ENCODE results near the gene TTLL9.
"Not testable (repeated sequence)": the region's sequence is repeated elsewhere in the genome, so short reads cannot be mapped to it uniquely, and the experiment has no call there.

TTLL9 gene

DNA sequence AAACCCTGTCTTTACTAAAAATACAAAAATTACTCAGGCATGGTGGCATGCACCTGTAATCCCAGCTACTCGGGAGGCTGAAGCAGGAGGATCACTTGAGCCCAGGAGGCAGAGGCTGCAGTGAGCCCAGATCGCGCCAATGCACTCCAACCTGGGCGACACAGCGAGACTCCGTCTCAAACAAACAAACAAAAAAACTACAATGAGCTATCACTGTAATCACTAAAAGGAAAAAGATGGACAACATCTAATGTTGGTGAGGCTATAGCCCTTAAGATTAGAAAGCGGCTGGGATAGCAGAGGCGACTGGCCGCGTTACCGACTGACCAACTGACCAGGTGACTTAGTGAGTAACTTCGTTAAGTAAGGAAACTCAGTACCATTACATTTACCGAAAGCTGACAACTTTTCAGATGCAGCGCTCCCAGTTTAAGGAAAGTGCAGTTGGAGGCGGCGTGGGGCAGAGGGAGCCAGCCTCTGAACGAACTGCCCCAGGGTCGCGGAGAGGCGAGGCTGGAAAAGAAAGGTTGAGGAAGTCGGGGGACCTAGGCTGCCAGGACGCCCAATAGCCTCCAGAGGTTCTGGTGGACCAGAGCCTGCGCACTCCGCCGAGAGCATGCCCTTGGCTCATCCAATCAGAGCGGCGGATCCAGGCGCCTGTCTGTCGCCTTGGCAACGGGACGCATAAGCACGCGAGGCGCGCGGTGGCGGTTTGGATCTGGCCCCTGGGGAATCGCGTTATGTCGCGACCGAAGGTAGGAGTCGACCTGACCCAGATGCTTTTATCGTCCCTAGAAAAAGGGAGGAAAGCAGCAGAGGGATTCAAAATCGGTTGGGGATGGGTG lies 8.9 kb downstream of the TTLL9 start:
- DNase-seq (ENCODE audit: low spot score): peak; percentile 98

DNA sequence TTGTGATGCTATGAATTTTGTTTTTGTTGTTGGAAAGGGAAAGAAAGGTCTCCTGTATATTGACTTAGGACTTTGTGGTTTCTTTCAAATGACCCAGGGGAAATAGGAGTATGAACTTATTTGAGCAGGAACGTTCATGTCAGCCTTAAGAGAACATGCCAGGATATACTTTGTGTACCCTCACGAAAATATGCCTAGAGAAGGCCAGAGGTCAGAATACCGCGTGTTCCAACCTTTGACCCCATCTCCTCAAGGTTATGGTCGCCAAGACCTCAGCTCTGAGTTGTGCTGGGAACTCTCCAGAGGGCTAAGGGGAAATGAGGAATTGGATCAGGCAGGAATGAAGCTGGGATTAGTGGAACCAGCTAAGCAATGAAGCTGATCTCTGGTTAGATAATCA lies 11.5 kb downstream of the TTLL9 start:
- no peak for DNase-seq (ENCODE audit: low spot score)

DNA sequence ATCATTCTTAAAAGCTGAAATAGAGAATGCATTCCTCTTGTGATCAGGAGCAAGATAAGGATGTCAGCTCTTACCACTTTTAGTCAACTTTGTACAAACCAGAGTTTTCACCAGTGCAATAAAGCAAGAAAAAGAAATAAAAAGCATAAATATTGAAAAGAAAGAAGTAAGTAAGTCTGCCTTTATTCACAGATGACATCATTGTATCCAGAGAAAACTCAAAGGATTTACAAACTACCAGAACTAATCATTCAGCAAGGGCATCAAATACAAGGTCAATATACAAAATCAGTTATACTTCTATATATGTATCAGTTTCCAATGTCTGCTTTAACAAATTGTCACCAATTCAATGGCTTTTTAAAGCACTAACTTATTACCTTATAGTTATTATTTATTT lies 13.4 kb downstream of the TTLL9 start:
- no peak for DNase-seq (ENCODE audit: low spot score)

DNA sequence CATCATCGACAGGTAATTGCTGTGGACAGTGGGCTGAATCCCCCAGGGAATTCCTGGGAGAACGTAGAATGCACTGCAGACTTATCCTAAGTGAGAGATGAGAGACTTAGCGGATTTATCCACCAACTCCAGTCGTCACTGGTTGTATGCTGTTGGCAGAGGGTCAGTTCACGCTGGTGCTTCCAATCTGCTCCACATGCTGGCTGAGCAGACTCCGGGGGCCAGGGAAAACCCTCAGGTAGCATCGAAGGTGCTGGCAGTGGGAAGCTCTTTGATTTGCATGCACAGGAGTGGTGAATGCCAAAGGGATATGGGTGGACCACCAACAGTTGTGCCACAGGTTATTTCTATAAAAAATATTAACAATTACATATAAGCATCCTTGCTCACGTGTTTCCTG lies 20.2 kb downstream of the TTLL9 start:
- no peak for DNase-seq (ENCODE audit: low spot score)

DNA sequence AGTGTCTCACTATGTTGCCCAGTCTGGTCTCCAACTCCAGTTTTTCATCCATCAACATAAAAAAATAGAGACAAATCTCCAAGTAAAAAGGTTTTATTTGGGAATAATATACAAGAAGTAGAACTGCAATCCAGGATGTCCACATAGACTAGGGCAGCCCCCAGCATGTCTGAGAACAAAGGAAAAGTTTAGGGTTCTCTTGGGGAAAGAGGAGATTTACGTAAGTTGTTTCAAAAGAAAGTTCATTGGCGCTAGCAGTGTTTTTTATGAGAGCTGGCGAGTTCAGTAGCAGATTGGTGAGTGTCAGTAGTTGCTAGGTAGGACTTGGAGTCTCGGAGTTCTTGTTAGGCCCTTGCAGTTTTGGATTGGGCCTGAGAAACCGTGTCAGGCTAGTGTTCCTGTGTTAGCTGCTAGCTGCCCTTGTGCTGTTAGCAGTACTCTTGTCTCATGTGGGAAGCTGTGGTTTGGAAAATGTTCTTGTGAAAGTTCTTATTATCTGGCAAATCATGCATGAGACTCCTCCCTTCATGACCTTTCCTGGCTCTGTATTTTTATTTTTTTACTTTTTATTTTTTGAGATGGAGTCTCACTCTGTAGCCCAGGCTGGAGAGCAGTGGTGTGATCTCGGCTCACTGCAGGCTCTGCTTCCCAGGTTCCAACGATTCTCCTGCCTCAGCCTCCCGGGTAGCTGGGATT lies 24.7 kb downstream of the TTLL9 start:
- peak; percentile 52 for DNase-seq (ENCODE audit: low spot score)

DNA sequence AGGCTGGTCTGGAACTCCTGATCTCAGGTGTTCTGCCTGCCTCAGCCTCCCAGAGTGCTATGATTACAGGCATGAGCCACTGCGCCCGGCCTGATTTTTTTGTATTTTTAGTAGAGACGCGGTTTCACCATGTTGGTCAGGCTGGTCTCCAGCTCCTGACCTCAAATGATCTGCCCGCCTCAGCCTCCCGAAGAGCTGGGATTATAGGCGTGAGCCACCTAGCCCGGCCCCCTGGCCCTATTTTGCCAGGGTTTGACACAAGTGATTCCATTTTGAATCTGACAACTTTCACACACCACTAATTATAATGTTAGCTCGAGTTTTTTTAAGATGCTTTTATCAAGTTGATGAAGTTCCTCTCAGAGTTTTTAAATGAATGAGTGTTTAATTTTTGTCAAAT lies 25.6 kb downstream of the TTLL9 start:
- DNase-seq (ENCODE audit: low spot score): no peak

DNA sequence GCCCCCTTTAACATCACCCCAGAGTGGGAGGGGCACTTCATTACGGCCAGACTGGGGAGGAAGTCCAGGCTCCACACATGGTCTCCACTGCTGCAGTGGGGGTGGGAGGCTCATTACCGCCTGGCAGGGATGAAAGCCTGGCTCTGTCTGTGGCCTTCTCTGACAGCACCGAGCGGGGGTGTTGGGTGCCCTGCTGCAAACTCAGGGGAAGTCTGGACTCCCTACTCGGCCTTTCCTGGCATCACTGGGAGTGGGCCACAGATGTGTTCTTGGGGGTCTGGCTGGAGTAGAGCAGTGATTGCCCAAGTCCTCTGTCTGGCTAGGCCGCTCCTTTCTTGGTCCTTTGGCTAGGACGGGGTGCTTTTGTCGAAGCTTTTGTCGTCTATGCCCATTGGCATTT lies 27.1 kb downstream of the TTLL9 start:
- DNase-seq (ENCODE audit: low spot score): no peak

DNA sequence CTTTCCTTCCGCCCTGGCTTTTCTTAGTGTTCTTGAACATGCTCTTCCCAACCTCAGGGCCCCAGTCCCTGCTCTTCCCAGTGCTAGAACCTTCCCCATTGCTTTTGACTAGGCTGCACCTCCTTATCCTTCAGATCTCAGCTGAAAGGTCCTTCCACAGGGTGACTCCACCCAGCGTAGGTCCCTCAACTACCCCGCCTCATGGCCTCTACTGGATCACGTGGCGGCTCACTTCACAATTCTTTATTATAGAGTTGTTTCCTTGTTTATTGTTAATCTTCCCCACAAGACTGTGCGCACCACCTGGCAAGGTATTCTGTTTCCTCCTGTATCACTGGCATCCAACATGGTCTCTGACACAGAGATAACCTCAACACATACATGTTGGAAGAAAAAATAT lies 31.2 kb downstream of the TTLL9 start:
- no peak for DNase-seq (ENCODE audit: low spot score)

DNA sequence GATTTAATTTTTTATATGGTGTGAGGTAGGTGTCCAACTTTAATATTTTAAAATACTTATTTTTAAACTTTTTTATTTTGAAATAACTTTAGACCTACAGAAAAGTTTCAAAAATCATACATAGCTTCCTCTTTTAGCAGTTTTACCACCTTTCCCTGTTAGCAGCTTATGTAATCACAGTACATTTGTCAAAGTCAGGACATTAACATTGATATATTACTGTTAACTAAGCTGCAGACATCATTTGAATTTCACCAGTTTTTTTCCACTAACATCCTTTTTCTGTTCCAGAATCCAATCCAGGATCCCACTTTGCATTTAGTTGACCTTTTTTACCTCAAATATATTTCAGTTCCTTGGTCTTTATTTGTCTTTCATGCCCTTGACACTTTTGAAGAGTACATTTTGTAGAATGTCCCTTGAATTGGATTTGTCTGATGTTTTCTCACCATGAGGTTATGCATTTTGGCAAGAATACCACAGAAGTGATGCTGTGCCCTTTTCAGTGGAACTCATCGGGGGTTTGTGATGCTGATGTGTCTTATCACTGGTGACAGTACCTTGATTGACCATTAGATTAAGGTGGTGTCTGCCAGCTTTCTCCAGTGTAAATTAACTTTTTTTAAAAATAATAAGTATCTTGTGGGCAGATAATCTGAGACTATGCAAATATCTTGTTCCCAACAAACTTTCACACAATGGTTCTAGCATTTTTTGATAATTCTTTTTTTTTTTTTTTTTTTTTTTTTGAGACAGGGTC lies 33.4 kb downstream of the TTLL9 start:
- no peak for DNase-seq (ENCODE audit: low spot score)

DNA sequence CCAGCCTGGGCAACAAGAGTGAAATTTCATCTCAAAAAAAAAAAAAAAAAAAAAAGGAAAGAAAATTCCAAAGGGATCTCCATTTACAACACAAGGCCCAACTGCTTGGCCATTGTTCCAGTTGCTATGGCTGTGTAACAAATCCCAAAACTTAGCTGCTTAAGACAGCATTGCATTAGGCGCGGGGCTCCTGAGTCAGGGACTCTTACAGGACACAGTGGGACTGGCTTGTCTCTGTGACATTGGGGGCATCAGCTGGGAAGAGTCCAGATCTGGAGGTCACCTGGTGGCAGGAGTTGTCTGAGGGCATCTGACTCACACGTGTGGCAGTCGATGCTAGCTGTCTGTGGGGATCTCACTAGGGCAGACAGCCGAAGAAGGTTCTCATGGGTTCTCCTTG lies 35.6 kb downstream of the TTLL9 start:
- no peak for DNase-seq (ENCODE audit: low spot score)

DNA sequence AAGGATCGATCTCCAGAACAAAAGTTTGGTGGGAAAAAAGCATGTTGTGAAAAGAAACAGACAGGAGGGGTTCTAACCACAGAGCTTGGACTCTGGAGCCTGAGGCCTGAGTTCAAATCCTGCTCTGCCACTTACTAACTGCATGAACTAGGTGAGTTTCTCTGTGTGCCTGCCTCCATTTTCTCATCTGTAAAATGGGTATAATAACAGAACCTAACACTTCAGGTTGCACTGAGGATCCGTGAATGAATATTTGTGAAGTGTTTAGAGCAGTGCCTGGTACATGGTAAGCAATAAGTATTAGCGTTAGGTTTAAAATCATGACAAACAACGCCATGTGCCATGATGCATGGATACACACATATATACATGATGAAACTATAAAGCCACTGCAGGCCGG lies 36.6 kb downstream of the TTLL9 start:
- DNase-seq (ENCODE audit: low spot score): no peak

DNA sequence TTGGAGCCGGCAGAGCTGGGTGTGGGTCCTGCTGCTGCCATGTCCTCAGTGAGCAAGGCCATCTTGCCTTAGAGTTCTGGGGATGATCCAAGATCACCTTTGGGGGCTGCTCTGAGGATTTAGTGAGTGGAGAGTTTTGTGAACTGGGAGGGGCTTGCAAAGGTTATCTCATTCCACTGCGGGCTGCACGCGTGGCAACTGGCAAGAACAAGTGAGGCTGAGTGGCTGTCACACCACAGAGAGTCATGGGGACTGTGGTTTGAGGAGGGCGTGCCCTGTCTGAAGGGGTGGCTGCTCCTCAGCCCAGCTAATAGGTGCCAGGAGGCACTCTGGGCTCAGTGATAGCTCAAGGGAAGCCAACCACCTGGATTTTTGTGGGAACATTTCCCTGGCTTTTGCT lies 37.6 kb downstream of the TTLL9 start:
- peak; percentile 83 for DNase-seq (ENCODE audit: low spot score)

DNA sequence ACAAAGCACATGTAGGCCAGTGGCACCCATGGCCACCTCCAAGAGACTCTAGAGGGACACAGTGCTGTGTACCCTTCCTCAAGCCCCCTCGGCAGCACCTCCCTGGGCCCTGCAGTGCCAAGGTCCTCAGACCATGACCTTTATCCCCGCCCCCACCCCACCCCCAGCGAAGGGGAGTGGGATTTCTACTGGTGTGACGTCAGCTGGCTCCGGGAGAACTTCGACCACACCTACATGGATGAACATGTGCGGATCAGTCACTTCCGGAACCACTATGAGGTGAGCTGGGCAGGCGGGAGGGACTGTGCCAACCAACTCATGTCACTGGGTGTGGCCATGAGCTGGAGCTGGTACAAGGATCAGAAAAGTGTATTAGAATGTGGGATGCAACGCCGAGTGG lies 38.0 kb downstream of the TTLL9 start:
- peak; percentile 95 for DNase-seq (ENCODE audit: low spot score)

DNA sequence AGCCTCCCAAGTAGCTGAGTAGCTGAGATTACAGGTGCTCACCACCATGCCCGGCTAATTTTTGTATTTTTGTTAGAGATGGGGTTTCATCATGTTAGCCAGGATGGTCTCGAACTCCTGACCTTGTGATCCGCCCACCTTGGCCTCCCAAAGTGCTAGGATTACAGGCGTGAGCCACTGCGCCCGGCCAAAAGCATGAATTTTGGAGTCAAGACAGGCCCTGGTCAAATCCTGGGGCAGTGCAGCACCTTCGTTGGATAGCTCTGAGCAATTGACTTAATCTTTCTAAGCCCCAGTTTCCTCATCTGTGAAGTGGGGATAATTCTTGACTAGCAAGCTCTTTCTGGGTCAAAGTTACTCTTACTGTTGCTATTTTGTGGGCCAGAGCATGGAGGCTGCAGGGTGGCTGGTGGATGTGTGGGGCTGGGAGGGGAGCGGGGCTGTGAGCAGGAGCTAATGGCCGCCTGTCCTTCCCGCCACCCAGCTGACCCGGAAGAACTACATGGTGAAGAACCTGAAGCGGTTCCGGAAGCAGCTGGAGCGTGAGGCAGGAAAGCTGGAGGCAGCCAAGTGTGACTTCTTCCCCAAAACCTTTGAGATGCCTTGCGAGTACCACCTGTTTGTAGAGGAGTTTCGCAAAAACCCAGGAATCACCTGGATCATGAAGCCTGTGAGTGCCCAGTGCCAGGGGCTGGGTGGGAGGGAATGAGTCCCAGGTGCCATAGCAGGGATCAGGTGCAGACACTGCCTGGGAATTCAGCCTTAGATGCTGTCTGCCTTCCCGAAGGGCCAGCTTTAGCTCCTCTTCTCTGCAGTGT lies 39.0 kb downstream of the TTLL9 start:
- DNase-seq (ENCODE audit: low spot score): no peak

DNA sequence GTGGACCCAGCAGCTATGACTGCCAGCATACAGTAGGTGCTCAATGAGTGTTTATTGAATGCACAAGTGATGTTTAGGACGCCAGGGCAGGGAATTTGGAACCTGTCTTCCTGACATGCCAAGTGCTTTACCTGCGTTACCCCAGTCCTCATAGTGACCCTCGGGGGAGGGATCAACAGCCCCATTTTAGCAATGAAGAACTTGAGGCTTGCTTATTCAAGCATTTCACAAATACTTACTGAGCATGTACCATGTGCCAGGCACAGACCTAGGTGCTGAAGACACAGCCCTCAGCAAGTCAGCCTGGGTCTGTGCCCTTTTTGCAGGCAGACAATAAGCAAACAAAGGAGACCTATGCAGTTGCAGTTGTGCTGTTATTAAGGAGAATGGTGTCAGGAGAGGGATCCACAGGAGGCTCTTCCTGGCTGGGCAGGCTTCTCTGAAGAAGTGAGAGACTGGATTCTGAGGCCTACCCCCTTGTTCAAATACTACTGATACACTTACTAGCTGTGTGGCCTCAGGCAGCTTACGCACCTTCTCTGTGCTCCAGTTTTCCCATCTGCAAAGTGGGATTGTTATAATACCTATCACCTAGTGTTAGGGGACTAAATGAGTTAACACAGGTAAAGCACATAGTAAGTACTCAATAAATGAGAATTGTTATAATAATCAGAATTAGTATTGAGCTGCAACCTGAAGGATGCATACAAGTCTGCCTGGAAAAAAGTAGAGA lies 39.8 kb downstream of the TTLL9 start:
- DNase-seq (ENCODE audit: low spot score): no peak

DNA sequence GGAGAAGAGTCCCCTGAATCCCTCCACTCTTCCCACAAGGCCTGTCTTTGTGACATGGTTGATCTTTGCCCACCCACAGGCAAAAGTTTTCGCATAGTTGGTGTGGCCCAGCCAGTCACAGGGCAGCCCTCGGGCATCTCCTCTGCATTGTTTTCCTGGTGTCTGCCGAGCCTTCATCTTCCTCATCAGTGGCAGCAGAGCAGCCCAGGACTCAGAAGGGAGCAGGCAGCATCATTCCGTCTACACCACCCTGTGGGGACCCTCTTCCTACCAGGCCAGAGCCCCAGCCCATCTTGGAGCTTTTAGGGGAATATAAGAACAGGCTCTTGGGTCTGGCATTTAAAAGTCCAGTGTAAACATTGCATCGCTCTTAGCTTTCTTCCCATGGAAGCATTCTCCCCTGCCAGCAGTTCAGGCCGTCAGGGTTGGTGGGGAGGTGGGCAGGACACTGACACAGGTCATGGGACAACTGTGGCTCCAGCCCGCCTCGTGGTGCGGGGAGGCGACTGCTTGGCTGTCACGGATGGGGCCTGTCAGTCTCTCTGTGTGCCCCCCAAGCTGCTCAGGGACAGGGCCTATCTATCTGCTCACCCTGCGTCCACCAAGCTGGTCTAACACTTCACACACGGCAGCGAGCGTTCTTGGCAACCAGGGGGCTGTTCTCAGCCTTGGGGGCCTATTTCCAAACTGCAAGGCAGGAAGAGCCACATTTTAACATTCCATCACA lies 43.2 kb downstream of the TTLL9 start:
- DNase-seq (ENCODE audit: low spot score): no peak

DNA sequence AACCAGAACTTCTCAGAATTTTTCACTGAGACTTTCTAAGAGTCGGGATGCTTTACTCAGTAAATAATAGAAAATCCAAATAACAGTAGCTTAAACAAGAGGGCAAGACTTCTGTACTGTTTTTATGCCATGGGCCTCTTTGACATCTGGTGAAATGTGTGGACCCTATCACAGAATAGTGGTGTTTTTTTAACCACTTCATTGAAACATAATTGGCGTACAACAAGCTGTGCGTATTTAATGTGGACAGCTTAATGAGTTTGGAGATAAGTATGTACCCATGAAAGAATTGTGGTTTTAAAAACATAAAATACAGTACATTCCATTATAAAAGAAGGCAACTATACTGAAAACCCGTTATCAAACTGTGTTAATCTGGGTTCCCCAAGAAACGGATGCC lies 43.7 kb downstream of the TTLL9 start:
- DNase-seq (ENCODE audit: low spot score): no peak

DNA sequence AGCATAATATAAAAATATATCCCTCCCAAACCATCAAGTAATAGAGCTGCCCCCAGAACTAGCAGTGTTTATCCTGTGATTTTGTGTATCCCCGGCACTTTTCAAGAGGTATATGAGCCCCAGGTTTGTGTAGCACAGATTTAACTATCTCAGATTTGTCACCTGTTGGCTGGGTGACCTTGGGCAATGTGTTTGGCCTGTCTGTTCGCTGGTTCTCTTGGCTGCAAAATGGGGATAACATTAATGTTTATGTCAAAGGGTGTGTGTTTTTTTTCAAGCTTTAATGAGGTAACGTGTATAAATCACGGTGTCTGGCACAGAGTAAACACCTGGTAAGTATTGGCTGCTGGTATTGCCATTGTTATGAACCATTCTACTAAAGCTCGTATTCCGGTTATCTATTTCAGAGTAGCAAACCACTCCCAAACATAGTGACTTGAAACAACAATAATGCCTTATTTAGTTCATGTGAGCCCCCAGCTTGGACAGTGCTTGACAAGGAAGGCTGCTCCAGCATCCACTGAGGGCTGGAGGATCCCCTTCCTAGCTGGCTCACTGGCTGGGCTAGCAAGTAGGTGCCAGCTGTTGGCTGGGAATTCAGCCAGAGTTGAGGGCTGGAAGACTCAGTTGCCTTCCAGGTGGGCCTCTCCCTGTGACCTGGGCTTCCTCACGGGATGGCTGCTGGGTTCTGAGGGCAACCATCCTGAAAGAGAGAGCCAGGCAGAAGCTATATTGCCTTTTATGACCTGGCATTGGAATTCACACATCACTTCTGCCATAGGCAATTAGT lies 45.3 kb downstream of the TTLL9 start:
- DNase-seq (ENCODE audit: low spot score): no peak

DNA sequence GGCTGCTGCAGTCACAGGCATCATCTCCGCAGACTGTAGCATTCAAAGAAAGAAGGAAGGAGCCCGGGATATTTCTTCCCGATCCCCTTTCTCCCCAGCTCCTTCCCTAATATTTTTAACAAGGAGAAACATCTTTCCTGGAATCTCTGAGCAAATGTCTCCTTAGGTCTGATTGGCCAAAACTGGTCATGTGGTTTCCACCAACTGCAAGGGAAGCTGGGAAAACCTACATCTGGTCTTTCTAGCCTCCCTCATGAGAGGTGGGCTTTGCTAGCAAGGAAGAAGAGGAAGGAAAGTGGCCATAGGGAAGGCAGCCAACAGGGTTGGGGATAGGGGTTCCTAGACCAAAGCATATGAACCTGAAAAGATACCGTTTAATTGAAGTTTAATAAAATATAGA lies 46.3 kb downstream of the TTLL9 start:
- DNase-seq (ENCODE audit: low spot score): no peak

DNA sequence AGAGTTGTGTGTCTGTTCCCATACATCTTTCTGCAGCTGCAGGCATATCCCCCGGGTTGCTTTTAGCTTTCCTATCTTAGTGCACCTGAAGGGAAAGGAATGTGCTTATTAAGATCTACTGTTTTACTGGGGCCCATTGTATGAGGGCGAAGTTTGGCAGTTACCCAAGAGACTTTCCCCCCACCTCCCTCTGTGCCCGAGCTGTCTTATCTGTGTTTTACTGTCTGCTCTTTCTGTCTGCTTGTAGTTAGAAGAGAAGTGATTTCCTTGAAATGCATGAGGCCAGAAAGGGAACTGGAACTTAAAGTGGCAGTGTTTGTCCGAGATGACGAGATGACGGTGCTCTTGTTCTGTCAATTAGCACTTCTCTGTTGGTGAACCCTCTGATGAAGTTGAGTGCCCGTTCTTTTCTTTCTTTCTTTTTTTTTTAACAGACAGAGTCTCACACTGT lies 47.6 kb downstream of the TTLL9 start:
- not testable (repeated sequence) for DNase-seq (ENCODE audit: low spot score)
